HG02884 (cell line): ENCODE results near the gene GAS2L1.

Experiments used
- ATAC-seq: cut with Tn5 transposase; IDR thresholded peaks from one replicate; pipeline ENCODE4 v1.9.1; 2021; ENCODE audit warnings: mild to moderate bottlenecking, moderate library complexity; ENCODE audit not compliant: unreplicated experiment

GAS2L1 gene

DNA sequence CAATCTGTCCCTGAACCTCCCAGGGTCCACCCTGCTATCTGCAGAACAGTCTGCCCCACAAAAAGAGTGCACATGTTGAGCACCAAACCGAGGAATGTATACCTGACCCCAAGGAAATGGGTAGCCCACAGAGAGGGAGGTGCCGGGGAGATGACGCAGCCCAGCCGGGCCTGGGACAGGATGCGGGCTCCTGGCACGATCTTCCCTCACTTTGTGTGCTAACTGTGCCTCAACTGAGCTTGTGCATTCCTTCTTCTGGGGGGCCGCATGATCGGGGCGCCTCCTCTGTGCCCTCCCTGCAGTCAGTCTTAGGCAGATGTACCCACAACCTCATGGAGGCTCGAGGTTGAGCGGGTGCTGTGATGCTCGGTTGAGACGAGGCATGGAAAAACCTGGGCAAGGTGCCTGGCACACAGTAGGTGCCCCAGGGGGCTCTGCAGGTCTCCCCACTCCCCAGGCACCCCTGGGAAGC is 2.4 kb downstream of the GAS2L1 start:
- ATAC-seq: no peak

DNA sequence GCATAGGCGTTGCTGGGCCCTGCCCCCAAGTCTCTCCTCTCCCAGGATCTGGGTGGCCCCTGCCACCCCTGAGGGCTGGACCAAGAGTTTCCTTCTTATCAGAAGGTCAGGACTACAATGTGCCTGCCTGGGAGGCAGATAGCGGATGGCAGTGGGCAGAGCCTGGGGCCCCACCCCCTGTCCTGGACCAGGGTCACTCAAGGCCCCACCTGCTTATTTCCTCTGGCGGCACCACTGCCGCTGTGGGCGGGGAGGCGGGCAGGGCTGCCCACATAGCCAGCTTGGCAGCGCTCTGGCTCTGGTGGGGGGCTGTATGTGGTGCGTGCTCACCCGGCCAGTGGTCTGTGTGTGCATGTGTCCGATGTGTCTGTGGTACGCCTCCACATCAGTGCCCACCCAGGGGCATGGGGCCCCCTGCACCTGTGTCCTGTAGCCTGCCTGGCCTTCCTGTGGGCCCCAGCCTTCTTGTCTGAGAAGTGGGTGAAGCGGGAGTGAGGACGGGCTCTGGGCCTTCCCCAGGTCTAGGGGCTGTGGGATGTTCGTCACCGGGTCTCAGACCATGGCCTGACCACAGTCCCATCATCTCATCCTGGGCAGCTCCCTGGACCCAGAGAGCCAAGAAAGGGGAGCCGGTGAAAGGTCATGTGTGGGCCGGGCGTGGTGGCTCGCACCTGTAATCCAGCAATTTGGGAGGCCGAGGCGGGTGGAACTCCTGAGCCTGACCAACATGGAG is 3.0 kb downstream of the GAS2L1 start:
- ATAC-seq: no peak

GRCh38 chr22:29310065-29310862 is 3.8 kb downstream of the GAS2L1 start:
- no peak for ATAC-seq

- ATAC-seq: no peak
These were observed 4.5 kb downstream of the GAS2L1 start for GRCh38 chr22:29310863-29311339.

DNA sequence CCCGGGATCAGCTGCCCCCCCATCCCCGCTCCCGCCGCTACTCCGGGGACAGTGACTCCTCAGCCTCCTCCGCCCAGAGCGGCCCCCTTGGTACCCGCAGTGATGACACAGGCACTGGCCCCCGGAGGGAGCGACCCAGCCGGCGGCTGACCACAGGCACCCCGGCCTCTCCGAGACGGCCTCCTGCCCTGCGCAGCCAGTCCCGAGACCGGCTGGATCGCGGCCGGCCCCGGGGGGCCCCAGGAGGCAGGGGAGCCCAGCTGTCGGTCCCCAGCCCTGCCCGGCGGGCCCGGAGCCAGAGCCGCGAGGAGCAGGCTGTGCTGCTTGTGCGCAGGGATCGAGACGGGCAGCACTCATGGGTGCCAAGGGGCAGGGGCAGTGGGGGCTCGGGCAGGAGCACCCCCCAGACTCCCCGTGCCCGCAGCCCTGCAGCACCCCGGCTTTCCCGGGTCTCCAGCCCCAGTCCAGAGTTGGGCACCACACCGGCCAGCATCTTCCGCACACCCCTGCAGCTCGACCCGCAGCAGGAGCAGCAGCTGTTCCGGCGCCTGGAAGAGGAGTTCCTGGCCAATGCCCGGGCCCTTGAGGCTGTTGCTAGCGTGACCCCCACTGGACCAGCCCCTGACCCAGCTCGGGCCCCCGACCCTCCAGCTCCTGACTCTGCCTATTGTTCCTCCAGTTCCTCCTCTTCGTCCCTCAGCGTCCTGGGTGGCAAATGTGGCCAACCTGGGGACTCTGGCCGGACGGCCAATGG is 5.2 kb downstream of the GAS2L1 start:
- no peak for ATAC-seq

DNA sequence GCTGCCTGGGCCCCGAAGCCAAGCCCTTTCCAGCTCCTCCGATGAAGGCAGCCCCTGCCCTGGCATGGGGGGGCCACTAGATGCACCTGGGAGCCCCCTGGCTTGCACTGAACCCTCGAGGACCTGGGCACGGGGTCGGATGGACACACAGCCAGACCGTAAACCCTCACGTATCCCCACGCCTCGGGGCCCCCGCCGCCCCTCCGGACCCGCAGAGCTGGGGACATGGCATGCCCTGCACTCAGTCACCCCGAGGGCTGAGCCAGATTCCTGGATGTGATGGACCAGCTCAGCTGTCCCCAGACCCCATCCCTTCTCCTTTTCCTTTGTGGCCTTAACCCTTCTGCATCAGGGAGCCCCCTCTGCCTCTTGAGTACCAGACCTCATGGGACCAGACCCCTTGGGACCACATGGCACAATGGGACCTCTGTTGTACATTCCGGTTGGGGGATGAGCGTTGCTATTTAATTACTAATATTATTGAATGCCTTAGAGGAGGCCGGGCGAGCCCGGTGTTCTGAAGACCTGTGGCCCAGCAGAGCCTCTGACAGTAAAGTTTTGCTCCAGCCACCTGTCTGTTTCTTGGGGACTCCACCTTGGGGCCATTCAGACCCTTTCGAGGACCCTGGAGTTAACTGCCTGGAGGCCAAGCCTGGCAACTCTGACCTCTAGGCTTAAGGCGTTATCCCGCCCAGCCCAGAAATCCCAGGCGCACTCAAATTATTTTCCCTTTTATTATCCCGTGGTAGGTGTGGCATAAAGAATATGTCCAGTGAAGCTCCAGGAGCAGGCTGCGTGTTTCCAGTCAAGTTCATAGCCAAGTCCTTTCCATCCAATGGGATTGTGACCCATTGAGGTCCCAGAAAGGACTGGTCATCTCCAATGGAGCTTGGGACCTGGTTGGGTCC is 6.0 kb downstream of the GAS2L1 start:
- no peak for ATAC-seq

GRCh38 chr22:29313126-29313575 is 6.7 kb downstream of the GAS2L1 start:
- no peak for ATAC-seq

- no peak for ATAC-seq
These were observed 7.4 kb downstream of the GAS2L1 start for GRCh38 chr22:29313576-29314466.

GRCh38 chr22:29314537-29315285 is 8.3 kb downstream of the GAS2L1 start:
- no peak for ATAC-seq

- no peak for ATAC-seq
These were observed 9.1 kb downstream of the GAS2L1 start, which contains the start of gene RASL10A for GRCh38 chr22:29315286-29316140. RASL10A (minus strand) TSS chr22:29315697; CDS start chr22:29315246, 451 bp downstream.

DNA sequence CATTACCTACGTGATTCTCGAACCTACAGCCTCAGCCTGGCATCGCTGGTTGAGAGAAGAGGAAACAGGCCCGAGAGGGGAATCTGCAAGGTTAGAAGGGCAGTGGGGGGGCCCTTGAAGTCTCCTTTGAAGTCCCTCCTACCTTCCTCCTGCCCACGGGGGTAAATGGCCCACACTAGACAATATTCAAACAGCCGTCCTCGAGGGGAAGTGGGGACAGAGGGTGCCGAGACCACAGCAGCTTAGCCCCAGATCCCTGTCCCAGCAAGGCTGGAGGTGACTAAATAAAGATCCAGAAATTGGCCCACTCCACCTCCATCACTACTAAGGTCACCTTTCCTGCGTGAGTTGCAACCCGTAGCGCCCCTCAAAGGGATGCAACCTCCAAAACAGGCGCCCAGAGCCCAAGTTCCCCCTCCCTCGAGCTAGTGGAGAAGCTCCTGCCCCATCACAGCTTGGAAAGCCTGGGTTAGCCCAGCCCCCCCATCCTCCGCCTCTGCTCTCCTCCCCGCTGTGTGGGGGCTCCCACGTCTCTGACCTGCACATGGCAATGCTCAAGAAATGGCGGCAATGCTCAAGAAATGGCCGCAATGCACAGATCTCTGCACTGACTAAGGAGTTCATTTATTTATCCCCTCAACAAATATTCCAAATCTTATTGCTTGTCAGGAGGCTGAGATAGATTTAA is 9.8 kb downstream of the GAS2L1 start:
- ATAC-seq: no peak

DNA sequence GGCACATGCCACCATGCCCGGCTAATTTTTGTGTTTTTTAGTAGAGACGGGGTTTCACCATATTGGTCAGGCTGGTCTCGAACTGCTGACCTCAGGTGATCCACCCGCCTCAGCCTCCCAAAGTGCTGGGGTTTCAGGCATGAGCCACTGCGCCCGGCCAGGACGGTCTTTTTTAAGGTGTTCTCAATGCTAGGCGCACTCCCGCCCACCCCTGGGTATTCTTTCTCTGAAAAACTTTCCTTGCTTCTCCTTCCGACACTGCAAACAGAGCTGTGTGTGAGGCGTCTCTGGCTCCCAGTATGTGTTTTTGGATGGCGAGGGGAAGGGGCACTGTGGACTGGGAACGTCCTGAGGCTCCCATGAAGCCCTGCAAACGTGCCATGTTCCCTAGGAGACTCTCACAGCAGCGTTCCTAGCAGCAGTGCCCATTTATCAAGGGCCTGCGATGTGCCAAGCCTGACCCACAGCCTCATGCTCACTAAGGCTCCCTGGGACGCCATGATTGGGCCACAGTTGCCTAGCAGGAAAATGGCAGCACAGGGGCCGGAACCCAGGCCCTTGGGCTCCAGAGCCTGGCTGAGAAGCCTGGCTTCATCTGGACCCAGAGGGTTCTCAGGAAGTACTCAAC is 11.5 kb downstream of the GAS2L1 start:
- no peak for ATAC-seq

GRCh38 chr22:29319072-29319471 is 12.6 kb downstream of the GAS2L1 start:
- no peak for ATAC-seq

GRCh38 chr22:29320546-29320945 is 14.1 kb downstream of the GAS2L1 start:
- ATAC-seq: no peak

DNA sequence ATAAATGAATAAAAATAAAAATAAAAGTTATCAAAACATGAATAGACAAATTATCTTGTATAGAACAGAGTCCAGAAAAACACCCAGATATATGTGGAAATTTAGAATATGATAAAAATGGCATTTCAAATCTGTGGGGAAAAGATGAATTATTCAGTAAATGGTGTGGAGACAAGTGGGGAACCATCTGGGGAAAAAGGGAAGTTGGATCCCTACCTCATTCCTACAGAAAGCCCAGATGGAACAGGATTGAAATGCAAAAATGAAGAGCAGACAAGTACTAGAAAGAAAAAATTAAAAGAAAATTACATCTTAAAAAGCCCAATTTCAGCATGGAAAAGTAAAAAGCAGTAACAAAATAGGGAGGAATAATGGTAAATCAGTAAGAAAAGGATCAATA is 17.2 kb downstream of the GAS2L1 start:
- ATAC-seq: no peak

DNA sequence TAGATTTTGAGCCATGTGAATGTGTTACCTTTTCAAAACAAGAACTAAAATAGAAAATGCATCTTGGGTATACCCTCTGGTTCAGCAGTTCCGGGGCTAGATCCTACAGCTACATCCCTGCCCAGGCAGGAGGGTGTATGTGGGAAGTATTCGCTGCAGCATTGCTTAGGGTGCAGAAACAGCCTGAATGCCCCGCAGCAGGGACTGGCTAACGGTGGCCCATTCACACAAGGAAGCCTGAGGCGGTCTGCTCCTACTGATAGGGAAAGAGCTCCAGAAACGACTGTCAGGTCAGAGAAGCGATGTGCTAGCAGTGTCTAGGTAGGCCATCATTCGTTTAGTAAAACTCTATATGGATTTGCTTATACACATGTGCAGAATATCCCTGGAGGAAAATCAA is 18.9 kb downstream of the GAS2L1 start:
- ATAC-seq: no peak
